H1 (cell line): ENCODE data around the gene WNT9A. TPM values are rescaled to one million over a fixed set of nuclear protein-coding genes. Genes with fewer than 3 reads are reported as not detected.

Experiments used
- E2F6 ChIP-seq: IDR thresholded peaks from 2 replicates; pipeline ENCODE4 v1.6.1; 2012; ENCODE audit warnings: inconsistent platforms
- HDAC6 ChIP-seq: IDR thresholded peaks from one replicate; pipeline ENCODE4 v1.7.1; 2012; ENCODE audit warnings: low read depth, mild to moderate bottlenecking, inconsistent platforms, low read length, moderate library complexity
- RFX5 ChIP-seq: IDR thresholded peaks from 2 replicates; pipeline ENCODE4 v1.6.1; 2011; ENCODE audit warnings: low read depth, low read length, improper control_type of control experiment, borderline replicate concordance
- USF2 ChIP-seq: IDR thresholded peaks from 2 replicates; pipeline ENCODE4 v1.6.1; 2011; ENCODE audit warnings: low read length, improper control_type of control experiment
- polyA plus RNA-seq, 7 experiments: library from polyadenylated mRNA; depleted of rRNA in 3 of 7; stranded (reverse) in 5 of 7; unstranded in 2 of 7; fragments of >200 nt in 5 of 7; fragments of 200-250 nt in 2 of 7; gene quantifications; 1 replicate in 5 of 7; 2 replicates in 1 of 7; 4 replicates in 1 of 7; pipeline versions ENCODE4 v1.2.1 to v1.2.3, GENCODE V29; 2011 to 2013; ENCODE audit warnings: missing spikeins in 2 of 7, mixed read lengths in 2 of 7
- total RNA-seq: library from RNA; stranded (reverse); fragmentation: NEBNext Ultra II Directional; extraction: Animal tissue kit (Norgen Biotek cat#: 25700); gene quantifications from 2 replicates; pipeline ENCODE4 v1.2.1, GENCODE V29; 2021

The WNT9A gene
- total and polyA plus RNA-seq, 2 of the 8 experiments (the other 6 are each of a cell fraction or from before 2014, with no cell fraction given): 1.1 to 1.5 TPM

DNA sequence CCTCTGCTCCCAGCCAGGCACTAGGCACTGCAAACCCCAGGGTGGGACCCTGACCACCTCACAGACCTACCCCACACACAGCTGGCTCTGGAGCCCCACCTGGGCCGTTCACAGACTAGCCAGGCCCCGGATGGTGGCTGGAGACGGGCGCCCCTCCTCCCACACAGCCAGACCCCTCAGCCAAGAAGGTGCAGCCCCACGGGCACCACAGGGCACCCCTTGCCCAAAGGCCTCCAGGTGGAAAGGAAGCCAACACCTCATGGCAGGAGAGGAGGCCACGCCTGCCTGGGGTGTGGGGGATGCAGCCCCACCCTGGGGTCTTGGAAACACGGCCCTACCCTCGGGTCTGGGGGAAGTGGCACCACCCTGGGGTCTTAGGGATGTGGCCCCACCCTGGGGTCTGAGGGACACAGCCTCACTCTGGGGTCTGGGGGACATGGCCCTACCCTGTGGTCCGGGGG lies 44.6 kb downstream of the WNT9A start (continued):
- TF ChIP-seq E2F6 (no peak), USF2 (no peak), HDAC6 (no peak), RFX5 (no peak)
